Measurements from ENCODE around the gene PRKCH. TPM values are rescaled to one million over a fixed set of nuclear protein-coding genes. Genes with fewer than 3 reads are reported as not detected.

The PRKCH gene
- total RNA-seq, 1 experiment from 2014 or later: 5.2 TPM

GRCh38 chr14:61577506-61577931 lies 256.1 kb downstream of the PRKCH start:
- Histone ChIP-seq H3K9ac (ENCODE audit: extremely low read depth, insufficient read length, low read length) (no peak overlapping the region), H4K20me1 (ENCODE audit: control insufficient read depth, insufficient read depth, insufficient read length) (no peaks in the 10 kb centered on the region), H3K4ac (ENCODE audit: low read depth, low read length) (no peak overlapping the region), H3K23ac (ENCODE audit: insufficient read length, low read depth, low read length) (no peak overlapping the region), H2BK15ac (ENCODE audit: low read depth, low read length) (no peak overlapping the region), H2AFZ (ENCODE audit: low read length) (no peak overlapping the region), H2BK20ac (ENCODE audit: low read depth, low read length, poor library complexity, severe bottlenecking) (no peak overlapping the region), H4K91ac (ENCODE audit: insufficient read length, low read depth, low read length) (no peak overlapping the region), H3K56ac (ENCODE audit: insufficient read length, low read depth, low read length) (no peak overlapping the region), H2BK5ac (ENCODE audit: insufficient read length, low read length) (no peak overlapping the region), H4K5ac (ENCODE audit: insufficient read length, low read depth, low read length) (no peak overlapping the region), H2AK5ac (ENCODE audit: insufficient read length, low read length) (no peak overlapping the region), H3K9me3 (ENCODE audit: control insufficient read depth, low read depth, low read length) (no peaks in the 10 kb centered on the region), H3K23me2 (ENCODE audit: insufficient read length, low read depth, low read length, poor library complexity, severe bottlenecking) (no peaks in the 10 kb centered on the region), H3K14ac (ENCODE audit: insufficient read depth, low read length) (no peak overlapping the region), H3K4me2 (ENCODE audit: insufficient read depth, insufficient read length, low read length) (no peak overlapping the region), H3K79me2 (ENCODE audit: insufficient read depth, low read length) (no peaks in the 10 kb centered on the region), H2BK120ac (ENCODE audit: low read depth, low read length, poor library complexity, severe bottlenecking) (no peak overlapping the region), H3K4me1 (ENCODE audit: insufficient read depth, low read length) (no peaks in the 10 kb centered on the region), H3K27ac (ENCODE audit: insufficient read length, low read depth, low read length) (no peak overlapping the region), H3T11ph (ENCODE audit: low read length) (no peak overlapping the region), H3K18ac (ENCODE audit: insufficient read length, low read depth, low read length) (no peak overlapping the region), H3K79me1 (ENCODE audit: insufficient read depth, low read depth, low read length, poor library complexity, severe bottlenecking) (no peaks in the 10 kb centered on the region), H2BK12ac (ENCODE audit: insufficient read length, low read depth, low read length) (no peak overlapping the region), H3K27me3 (ENCODE audit: insufficient read depth, low read length) (no peaks in the 10 kb centered on the region), H4K8ac (replicated peaks; ENCODE audit: insufficient read length, low read depth, low read length) (no peak overlapping the region)
- no peak overlapping the region for H3K4me3 Mint-ChIP-seq
- no peak for TF ChIP-seq CTCF (conservative IDR thresholded peaks at IDR 0.05)
- no peak overlapping the region for H3K27ac Mint-ChIP-seq
- H3K27me3 Mint-ChIP-seq (ENCODE audit: low read depth): peaks cover 5% of the 10 kb centered on the region
- H3K36me3 Mint-ChIP-seq (ENCODE audit: insufficient read depth in 1 of 3, low read depth in 3 of 3): no peaks in the 10 kb centered on the region
- peaks cover 12 to 18% of the 10 kb centered on the region in 2 experiments; a peak in 3 of 4 replicates for H3K4me1 Mint-ChIP-seq
- DNase-seq: no peak
- no peaks in the 10 kb centered on the region for H3K9me3 Mint-ChIP-seq
- WGBS (ENCODE audit: extremely low coverage, insufficient read length, low lambda C conversion rate): no CpG with 5 or more reads among the region's 2 CpGs
